Measurements from ENCODE around the gene ADIRF. TPM values are rescaled to one million over a fixed set of nuclear protein-coding genes. Genes with fewer than 3 reads are reported as not detected.

Gene ADIRF
- total and polyA plus RNA-seq, 10 of the 15 experiments (the other 5 are each of a cell fraction or from before 2014, with no cell fraction given) = 0.12 to 2.5 (median 0.70) TPM; not detected in 2

- TF ChIP-seq, protein P1, sequence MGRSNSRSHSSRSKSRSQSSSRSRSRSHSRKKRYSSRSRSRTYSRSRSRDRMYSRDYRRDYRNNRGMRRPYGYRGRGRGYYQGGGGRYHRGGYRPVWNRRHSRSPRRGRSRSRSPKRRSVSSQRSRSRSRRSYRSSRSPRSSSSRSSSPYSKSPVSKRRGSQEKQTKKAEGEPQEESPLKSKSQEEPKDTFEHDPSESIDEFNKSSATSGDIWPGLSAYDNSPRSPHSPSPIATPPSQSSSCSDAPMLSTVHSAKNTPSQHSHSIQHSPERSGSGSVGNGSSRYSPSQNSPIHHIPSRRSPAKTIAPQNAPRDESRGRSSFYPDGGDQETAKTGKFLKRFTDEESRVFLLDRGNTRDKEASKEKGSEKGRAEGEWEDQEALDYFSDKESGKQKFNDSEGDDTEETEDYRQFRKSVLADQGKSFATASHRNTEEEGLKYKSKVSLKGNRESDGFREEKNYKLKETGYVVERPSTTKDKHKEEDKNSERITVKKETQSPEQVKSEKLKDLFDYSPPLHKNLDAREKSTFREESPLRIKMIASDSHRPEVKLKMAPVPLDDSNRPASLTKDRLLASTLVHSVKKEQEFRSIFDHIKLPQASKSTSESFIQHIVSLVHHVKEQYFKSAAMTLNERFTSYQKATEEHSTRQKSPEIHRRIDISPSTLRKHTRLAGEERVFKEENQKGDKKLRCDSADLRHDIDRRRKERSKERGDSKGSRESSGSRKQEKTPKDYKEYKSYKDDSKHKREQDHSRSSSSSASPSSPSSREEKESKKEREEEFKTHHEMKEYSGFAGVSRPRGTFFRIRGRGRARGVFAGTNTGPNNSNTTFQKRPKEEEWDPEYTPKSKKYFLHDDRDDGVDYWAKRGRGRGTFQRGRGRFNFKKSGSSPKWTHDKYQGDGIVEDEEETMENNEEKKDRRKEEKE (IDR thresholded peaks at IDR 0.05) = no peak
- TF ChIP-seq MYC (IDR thresholded peaks at IDR 0.05; ENCODE audit: insufficient read depth, insufficient read length, insufficient replicate concordance, low read length, severe bottlenecking) = no peak
- TF ChIP-seq, protein P2, sequence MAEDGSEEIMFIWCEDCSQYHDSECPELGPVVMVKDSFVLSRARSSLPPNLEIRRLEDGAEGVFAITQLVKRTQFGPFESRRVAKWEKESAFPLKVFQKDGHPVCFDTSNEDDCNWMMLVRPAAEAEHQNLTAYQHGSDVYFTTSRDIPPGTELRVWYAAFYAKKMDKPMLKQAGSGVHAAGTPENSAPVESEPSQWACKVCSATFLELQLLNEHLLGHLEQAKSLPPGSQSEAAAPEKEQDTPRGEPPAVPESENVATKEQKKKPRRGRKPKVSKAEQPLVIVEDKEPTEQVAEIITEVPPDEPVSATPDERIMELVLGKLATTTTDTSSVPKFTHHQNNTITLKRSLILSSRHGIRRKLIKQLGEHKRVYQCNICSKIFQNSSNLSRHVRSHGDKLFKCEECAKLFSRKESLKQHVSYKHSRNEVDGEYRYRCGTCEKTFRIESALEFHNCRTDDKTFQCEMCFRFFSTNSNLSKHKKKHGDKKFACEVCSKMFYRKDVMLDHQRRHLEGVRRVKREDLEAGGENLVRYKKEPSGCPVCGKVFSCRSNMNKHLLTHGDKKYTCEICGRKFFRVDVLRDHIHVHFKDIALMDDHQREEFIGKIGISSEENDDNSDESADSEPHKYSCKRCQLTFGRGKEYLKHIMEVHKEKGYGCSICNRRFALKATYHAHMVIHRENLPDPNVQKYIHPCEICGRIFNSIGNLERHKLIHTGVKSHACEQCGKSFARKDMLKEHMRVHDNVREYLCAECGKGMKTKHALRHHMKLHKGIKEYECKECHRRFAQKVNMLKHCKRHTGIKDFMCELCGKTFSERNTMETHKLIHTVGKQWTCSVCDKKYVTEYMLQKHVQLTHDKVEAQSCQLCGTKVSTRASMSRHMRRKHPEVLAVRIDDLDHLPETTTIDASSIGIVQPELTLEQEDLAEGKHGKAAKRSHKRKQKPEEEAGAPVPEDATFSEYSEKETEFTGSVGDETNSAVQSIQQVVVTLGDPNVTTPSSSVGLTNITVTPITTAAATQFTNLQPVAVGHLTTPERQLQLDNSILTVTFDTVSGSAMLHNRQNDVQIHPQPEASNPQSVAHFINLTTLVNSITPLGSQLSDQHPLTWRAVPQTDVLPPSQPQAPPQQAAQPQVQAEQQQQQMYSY (CRISPR knock-in tag; IDR thresholded peaks at IDR 0.05) = no peak
- no peak for TF ChIP-seq MTA2 (IDR thresholded peaks at IDR 0.05; ENCODE audit: low read depth)
- TF ChIP-seq RFX5 (IDR thresholded peaks at IDR 0.05; ENCODE audit: low read depth, low read length) = no peak
- TF ChIP-seq SRF (IDR thresholded peaks at IDR 0.05; ENCODE audit: low read depth in 2 of 2, low read length in 2 of 2) = no peak
- TF ChIP-seq BCL3 (IDR thresholded peaks at IDR 0.05; ENCODE audit: borderline replicate concordance, insufficient read depth, low read depth, low read length, poor library complexity, severe bottlenecking) = no peak
- H3K36me3 ChIP-seq (ENCODE audit: control insufficient read depth in 2 of 2, insufficient read depth in 2 of 2, low read length in 1 of 2) = no peaks in the 10 kb centered on the region
- WGBS (ENCODE audit: insufficient coverage, insufficient replicate concordance, low lambda C conversion rate, missing lambda C conversion rate) = 37% methylated on average over 18 of the region's 22 CpGs
- intact Hi-C loops (cut with micrococcal nuclease; ENCODE audit: unreplicated experiment) (no loop called here), in situ Hi-C loops (cut with MboI) (no loop called here)
- no peaks in the 10 kb centered on the region for H3K27me3 ChIP-seq (replicated peaks in 1 of 2; ENCODE audit: control insufficient read depth in 2 of 2, insufficient read depth in 2 of 2, low read length in 1 of 2)
- peaks cover 15% of the 10 kb centered on the region for H3K4me1 ChIP-seq (ENCODE audit: control insufficient read depth, insufficient read depth, low read length)
- DNase-seq (ENCODE audit: low read depth, low spot score) = no peak
- BruUV-seq (replicated peaks) = no TSS peak
- no peak within 1 kb of the TSS for H3K27ac ChIP-seq (ENCODE audit: control insufficient read depth, insufficient read depth)
- ATAC-seq = no peak
- no peak within 1 kb of the TSS for H3K4me3 ChIP-seq
- RAD21 ChIA-PET (ENCODE audit: unreplicated experiment) = interaction anchor here (0.6 kb wide), 1 partner anchor 67 kb away, joined by 4 read pairs; no protein-coding TSS in a partner anchor
- SMC1A ChIA-PET (ENCODE audit: uncharacterized antibody, unreplicated experiment) = no interaction called here
- no peaks in the 10 kb centered on the region for H3K79me2 ChIP-seq (ENCODE audit: control insufficient read depth, insufficient read depth, low read length)
- POLR2A ChIA-PET = interaction anchor here (0.6 kb wide), 1 partner anchor 16 kb away, joined by 5 read pairs; no protein-coding TSS in a partner anchor
- H3K4me2 ChIP-seq (ENCODE audit: control insufficient read depth, insufficient read depth) = no peak within 1 kb of the TSS
- no peak for FAIRE-seq
- H2AFZ ChIP-seq (ENCODE audit: control insufficient read depth, low read depth, low read length) = no peak within 1 kb of the TSS
- CTCF ChIA-PET = interaction anchor here (0.8 to 1.6 kb wide), 3 partner anchors 8 to 266 kb away, joined by 3 to 6 read pairs (median 4); no protein-coding TSS in a partner anchor
- no peak within 1 kb of the TSS for H3K9ac ChIP-seq (ENCODE audit: control insufficient read depth, insufficient read depth, low read length)
- H4K20me1 ChIP-seq (ENCODE audit: control insufficient read depth, insufficient read depth) = no peaks in the 10 kb centered on the region
- H3K9me3 ChIP-seq (replicated peaks; ENCODE audit: control insufficient read depth, insufficient read depth, low read length) = no peaks in the 10 kb centered on the region; the same call in 2 of the 3 replicates
Observed at GRCh38 chr10:86958116-86958900, 10.0 kb upstream of the ADIRF start, which contains the start of gene SNCG. Gene SNCG, plus strand, starts transcription at chr10:86958599. Its CDS starts 99 bp downstream, at chr10:86958698.

Data from GM12878 (cell line).